Testis (tissue), 2 donors: ENCODE data around the gene ADRA2C.

Source experiments
- POLR2A ChIP-seq: fragments of 450-650 bp; IDR thresholded peaks from one replicate; pipeline ENCODE4 v1.6.1; 2017; ENCODE audit warnings: antibody characterized with exemption, mild to moderate bottlenecking, moderate library complexity
- TF ChIP-seq, protein P1 (sequence below), 3 experiments: fragments of 450-650 bp in 2 of 3; fragments of 200-600 bp in 1 of 3; sonication (generic) in 1 of 3; IDR thresholded peaks; one replicate each; pipeline ENCODE4 v1.5.1; 2016 to 2019; ENCODE audit warnings: antibody characterized with exemption in 3 of 3, mild to moderate bottlenecking in 2 of 3, moderate library complexity in 1 of 3

DNA sequence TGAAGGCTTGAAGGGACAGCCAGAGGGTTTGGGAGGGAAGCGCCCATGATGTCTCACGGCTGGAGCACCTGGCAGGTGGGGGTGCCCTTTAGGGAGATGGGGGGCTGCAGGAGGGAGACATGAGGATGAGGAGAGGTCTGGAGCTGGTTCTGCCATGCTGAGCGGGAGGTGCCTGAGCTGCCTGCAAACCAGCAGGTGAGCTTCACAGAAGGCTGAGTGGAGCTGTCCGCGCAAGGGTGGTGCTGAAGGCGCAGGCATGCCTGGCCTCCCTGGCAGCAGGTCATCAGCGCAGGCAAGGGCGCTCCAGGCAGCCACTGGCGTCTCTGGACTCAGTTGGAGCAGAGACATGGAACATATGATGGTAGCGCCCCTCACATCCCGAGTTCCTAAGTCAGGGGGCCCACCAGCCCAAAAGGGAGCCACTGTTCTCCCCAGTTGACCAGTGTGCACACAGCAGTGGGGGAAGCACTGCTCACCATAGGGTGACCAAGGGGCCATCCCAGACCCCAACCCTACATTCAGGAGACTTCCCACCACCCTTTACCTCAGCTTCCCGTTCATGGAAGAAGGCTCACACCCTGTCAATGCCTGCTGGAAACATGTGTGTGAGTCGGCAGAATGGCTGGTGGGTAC lies 25.8 kb downstream of the ADRA2C start:
- TF ChIP-seq, protein P1, sequence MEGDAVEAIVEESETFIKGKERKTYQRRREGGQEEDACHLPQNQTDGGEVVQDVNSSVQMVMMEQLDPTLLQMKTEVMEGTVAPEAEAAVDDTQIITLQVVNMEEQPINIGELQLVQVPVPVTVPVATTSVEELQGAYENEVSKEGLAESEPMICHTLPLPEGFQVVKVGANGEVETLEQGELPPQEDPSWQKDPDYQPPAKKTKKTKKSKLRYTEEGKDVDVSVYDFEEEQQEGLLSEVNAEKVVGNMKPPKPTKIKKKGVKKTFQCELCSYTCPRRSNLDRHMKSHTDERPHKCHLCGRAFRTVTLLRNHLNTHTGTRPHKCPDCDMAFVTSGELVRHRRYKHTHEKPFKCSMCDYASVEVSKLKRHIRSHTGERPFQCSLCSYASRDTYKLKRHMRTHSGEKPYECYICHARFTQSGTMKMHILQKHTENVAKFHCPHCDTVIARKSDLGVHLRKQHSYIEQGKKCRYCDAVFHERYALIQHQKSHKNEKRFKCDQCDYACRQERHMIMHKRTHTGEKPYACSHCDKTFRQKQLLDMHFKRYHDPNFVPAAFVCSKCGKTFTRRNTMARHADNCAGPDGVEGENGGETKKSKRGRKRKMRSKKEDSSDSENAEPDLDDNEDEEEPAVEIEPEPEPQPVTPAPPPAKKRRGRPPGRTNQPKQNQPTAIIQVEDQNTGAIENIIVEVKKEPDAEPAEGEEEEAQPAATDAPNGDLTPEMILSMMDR (IDR thresholded peaks at IDR 0.05) = no peak
- no peak for TF ChIP-seq POLR2A
